Skeletal muscle tissue (tissue), 4 donors: Measurements from ENCODE around the gene STARD13. TPM values are rescaled to one million over a fixed set of nuclear protein-coding genes. Genes with fewer than 3 reads are reported as not detected.

Experiments
- H3K27ac ChIP-seq: one replicate; pipeline ENCODE4 v1.7.0; 2013; ENCODE audit warnings: mild to moderate bottlenecking, low read depth, low read length, inconsistent platforms
- H3K27me3 ChIP-seq, 3 donors: one replicate each; pipeline ENCODE4 v1.7.0; 2013; ENCODE audit warnings: low read length in 3 of 3; ENCODE audit not compliant: control insufficient read depth in 3 of 3, insufficient read depth in 3 of 3
- H3K36me3 ChIP-seq, 3 donors: one replicate each; pipeline ENCODE4 v1.7.0; 2013; ENCODE audit warnings: low read length in 3 of 3; ENCODE audit not compliant: control insufficient read depth in 3 of 3, insufficient read depth in 3 of 3
- H3K4me1 ChIP-seq, 3 donors: one replicate each; pipeline ENCODE4 v1.7.0; 2013; ENCODE audit warnings: low read length in 3 of 3, mild to moderate bottlenecking in 3 of 3; ENCODE audit not compliant: control insufficient read depth in 3 of 3, insufficient read depth in 3 of 3
- H3K4me3 ChIP-seq, 3 donors: one replicate each; pipeline ENCODE4 v1.7.0; 2013; ENCODE audit warnings: low read length in 3 of 3
- H3K9ac ChIP-seq, 3 donors: one replicate each; pipeline ENCODE4 v1.7.0; 2013; ENCODE audit warnings: low read length in 3 of 3, mild to moderate bottlenecking in 3 of 3, moderate library complexity in 2 of 3, low read depth in 1 of 3
- H3K9me3 ChIP-seq, 3 donors: one replicate each; pipeline ENCODE4 v1.7.0; 2013; ENCODE audit warnings: low read length in 3 of 3; ENCODE audit not compliant: control insufficient read depth in 3 of 3
- total RNA-seq: library from RNA; depleted of rRNA; stranded (reverse); fragments of >200 nt; gene quantifications from one replicate; pipeline ENCODE4 v1.2.3, GENCODE V29; 2014
- donor health status: Osteomylitis.

Gene STARD13
- total RNA-seq, 1 donor from 2014 or later, result 30.3 TPM

DNA sequence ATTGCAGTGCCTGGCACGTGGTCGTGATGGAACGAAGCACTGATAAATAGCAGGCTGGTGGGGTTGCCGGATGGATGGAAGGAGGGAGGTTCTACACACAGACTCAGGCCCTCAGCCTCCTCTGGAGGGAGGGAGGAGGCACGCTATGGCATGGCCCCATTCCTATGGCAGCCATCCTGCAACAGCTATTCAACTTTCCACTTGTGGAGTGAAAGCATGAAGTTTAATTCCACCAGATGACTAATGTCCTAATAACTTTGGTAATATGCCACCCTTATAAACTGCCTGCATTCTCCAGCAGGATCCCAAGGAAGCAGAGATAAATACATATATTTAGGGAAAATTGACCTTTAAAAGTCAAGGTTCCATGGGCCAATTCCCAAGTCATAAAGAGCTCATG, 176.9 kb downstream of the STARD13 start:
- peaks cover 29 to 36% (median 32%) of the 10 kb centered on the region in 3 donors for H3K4me1 ChIP-seq
- no peaks in the 10 kb centered on the region for H3K27me3 ChIP-seq
- no peaks in the 10 kb centered on the region for H3K9me3 ChIP-seq
- no peak overlapping the region for H3K4me3 ChIP-seq
- H3K9ac ChIP-seq, result no peak overlapping the region
- H3K36me3 ChIP-seq, result peaks cover 25 to 44% (median 25%) of the 10 kb centered on the region in 3 donors
- no peak overlapping the region for H3K27ac ChIP-seq

DNA sequence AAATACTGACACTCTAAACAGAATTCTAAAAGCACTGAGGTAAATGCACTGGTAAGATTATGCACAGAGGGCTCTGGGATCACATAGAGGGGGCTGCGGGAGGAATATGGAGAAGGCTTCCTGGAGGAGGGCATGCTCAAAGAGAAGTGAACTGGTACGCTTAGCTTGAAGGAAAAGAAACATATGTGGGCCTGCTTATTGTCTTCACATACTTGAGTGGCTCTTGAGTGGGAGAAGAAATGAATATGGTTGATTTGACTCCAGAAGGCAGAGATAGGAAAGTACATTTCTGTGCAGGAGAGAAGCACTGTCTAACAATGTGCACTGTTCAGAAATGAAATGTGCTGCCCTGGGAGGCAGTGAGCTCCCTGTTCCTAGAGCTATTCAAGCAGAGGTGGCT, 178.2 kb downstream of the STARD13 start:
- Histone ChIP-seq H3K27me3 (no peaks in the 10 kb centered on the region), H3K4me3 (no peak overlapping the region), H3K9me3 (no peaks in the 10 kb centered on the region), H3K36me3 (peaks cover 18 to 39% (median 25%) of the 10 kb centered on the region in 3 donors), H3K9ac (no peak overlapping the region), H3K27ac (no peak overlapping the region), H3K4me1 (peaks cover 26 to 32% (median 27%) of the 10 kb centered on the region in 3 donors)

DNA sequence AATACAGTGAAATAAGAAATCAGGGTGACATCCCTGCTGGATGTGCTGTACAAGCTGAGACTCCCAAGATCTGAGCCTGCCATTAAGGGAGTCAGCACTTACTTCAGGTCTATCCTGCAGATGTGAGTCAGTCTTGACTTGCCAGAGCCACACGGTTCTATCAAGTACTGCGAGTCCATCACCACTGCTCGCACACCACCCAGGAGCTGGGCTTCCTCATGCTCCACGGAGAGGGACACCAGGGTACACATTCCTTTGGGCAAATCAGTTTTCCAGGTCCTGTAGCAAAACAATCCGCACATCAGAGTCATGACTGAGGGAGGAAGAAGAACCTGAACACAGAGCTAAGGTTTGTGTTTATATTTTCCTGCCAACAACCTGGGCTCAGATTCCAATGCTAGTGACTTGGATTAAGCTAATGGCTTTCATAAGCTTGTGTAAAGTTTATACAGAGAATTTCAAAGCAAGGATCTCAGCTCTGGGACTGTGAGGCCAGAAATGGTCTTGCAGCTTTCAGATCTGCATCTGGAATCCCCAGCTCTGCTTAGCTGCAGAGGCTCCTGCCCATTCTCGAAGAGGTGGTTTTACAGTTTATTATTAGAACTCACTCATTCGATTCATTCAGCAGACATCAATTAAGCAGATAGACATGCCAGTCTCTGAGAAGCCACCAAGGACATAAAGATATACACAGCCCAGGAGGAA, 178.7 kb downstream of the STARD13 start:
- no peak overlapping the region for H3K27ac ChIP-seq
- H3K9me3 ChIP-seq, result no peaks in the 10 kb centered on the region
- H3K4me1 ChIP-seq, result peaks cover 24 to 32% (median 26%) of the 10 kb centered on the region in 3 donors
- no peaks in the 10 kb centered on the region for H3K27me3 ChIP-seq
- no peak overlapping the region for H3K9ac ChIP-seq
- H3K4me3 ChIP-seq, result no peak overlapping the region
- peaks cover 18 to 39% (median 25%) of the 10 kb centered on the region in 3 donors for H3K36me3 ChIP-seq

GRCh38 chr13:33105387-33106005, 180.1 kb downstream of the STARD13 start:
- no peaks in the 10 kb centered on the region for H3K27me3 ChIP-seq
- peaks cover 14 to 22% (median 18%) of the 10 kb centered on the region in 3 donors for H3K4me1 ChIP-seq
- peak overlapping the region; percentile 14 for H3K27ac ChIP-seq
- peaks cover 18 to 39% (median 25%) of the 10 kb centered on the region in 3 donors for H3K36me3 ChIP-seq
- peaks cover 0 to 3% (median 0%) of the 10 kb centered on the region in 3 donors for H3K9me3 ChIP-seq
- no peak overlapping the region for H3K9ac ChIP-seq
- H3K4me3 ChIP-seq, result no peak overlapping the region

DNA sequence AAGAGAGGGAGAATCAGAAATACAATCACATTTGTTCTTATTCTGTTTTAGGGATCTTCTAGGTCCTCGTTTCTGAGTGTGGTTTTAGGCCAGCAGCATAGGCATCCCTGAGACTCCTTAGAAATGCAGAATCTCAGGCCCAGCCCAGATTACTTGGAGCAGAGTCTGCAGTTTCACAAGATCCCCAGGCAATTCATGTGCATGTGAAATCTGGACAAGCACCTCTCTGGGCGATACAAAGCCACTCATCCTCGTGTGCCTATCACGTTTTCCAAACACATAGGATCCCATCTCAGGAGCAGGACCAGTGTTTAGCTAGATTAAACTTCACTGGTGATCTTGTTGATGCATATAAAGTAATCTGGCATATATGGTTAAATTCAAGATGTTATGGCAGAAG, 182.1 kb downstream of the STARD13 start:
- Histone ChIP-seq H3K4me1 (peaks cover 0 to 2% (median 2%) of the 10 kb centered on the region in 3 donors), H3K9me3 (peaks cover 0 to 3% (median 0%) of the 10 kb centered on the region in 3 donors), H3K27ac (no peak overlapping the region), H3K27me3 (no peaks in the 10 kb centered on the region), H3K9ac (no peak overlapping the region), H3K4me3 (no peak overlapping the region), H3K36me3 (peaks cover 6 to 29% (median 16%) of the 10 kb centered on the region in 3 donors)

DNA sequence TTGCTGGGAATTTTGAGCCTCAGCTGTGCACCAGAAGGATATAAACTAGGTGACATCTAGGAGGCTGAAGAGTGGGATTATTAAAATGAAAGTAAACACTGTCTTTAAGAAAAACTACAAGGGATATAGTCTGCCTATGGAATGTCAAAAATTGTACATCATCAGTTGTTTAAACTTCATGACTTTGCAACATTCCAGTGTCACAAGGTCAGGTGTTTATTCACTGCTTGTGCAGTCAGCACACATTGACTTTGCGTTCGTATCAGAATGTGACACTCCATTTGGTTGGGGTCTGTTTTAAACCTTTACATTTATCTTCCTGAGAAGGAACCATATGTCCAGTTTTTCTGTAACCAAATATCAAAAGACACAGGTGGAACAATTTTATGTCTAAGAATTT, 183.7 kb downstream of the STARD13 start:
- peaks cover 6 to 20% (median 15%) of the 10 kb centered on the region in 3 donors for H3K36me3 ChIP-seq
- no peak overlapping the region for H3K4me3 ChIP-seq
- peaks cover 0 to 3% (median 0%) of the 10 kb centered on the region in 3 donors for H3K9me3 ChIP-seq
- no peaks in the 10 kb centered on the region for H3K27me3 ChIP-seq
- no peak overlapping the region for H3K9ac ChIP-seq
- H3K4me1 ChIP-seq, result no peaks in the 10 kb centered on the region
- no peak overlapping the region for H3K27ac ChIP-seq

GRCh38 chr13:33100886-33101285, 184.7 kb downstream of the STARD13 start:
- Histone ChIP-seq H3K27me3 (no peaks in the 10 kb centered on the region), H3K36me3 (peaks cover 0 to 10% (median 6%) of the 10 kb centered on the region in 3 donors), H3K4me3 (no peak overlapping the region), H3K4me1 (no peaks in the 10 kb centered on the region), H3K27ac (no peak overlapping the region), H3K9ac (no peak overlapping the region), H3K9me3 (peaks cover 0 to 3% (median 0%) of the 10 kb centered on the region in 3 donors)

GRCh38 chr13:33099860-33100259, 185.7 kb downstream of the STARD13 start:
- no peak overlapping the region for H3K4me3 ChIP-seq
- peaks cover 0 to 3% (median 0%) of the 10 kb centered on the region in 3 donors for H3K9me3 ChIP-seq
- H3K36me3 ChIP-seq, result peaks cover 0 to 3% (median 0%) of the 10 kb centered on the region in 3 donors
- H3K27ac ChIP-seq, result no peak overlapping the region
- H3K4me1 ChIP-seq, result no peaks in the 10 kb centered on the region
- no peak overlapping the region for H3K9ac ChIP-seq
- H3K27me3 ChIP-seq, result no peaks in the 10 kb centered on the region

- Histone ChIP-seq H3K27me3 (no peaks in the 10 kb centered on the region), H3K27ac (no peak overlapping the region), H3K4me1 (peaks cover 0 to 7% (median 0%) of the 10 kb centered on the region in 3 donors), H3K9me3 (peaks cover 0 to 3% (median 0%) of the 10 kb centered on the region in 3 donors), H3K36me3 (no peaks in the 10 kb centered on the region), H3K4me3 (no peak overlapping the region), H3K9ac (no peak overlapping the region)
Observed at GRCh38 chr13:33096886-33097605, 188.5 kb downstream of the STARD13 start.
